HG03342 (cell line): ENCODE results near the gene C11orf68.

Experiments
- ATAC-seq: cut with Tn5 transposase; IDR thresholded peaks from one replicate; pipeline ENCODE4 v1.9.1; 2021; ENCODE audit warnings: mild to moderate bottlenecking, moderate library complexity; ENCODE audit not compliant: unreplicated experiment

C11orf68 gene

GRCh38 chr11:65872586-65873317 lies 46.1 kb downstream of the C11orf68 start, which contains the start of gene EFEMP2:
EFEMP2 (minus strand) TSS chr11:65872800; CDS start chr11:65872354, 446 bp downstream.
- no peak for ATAC-seq

DNA sequence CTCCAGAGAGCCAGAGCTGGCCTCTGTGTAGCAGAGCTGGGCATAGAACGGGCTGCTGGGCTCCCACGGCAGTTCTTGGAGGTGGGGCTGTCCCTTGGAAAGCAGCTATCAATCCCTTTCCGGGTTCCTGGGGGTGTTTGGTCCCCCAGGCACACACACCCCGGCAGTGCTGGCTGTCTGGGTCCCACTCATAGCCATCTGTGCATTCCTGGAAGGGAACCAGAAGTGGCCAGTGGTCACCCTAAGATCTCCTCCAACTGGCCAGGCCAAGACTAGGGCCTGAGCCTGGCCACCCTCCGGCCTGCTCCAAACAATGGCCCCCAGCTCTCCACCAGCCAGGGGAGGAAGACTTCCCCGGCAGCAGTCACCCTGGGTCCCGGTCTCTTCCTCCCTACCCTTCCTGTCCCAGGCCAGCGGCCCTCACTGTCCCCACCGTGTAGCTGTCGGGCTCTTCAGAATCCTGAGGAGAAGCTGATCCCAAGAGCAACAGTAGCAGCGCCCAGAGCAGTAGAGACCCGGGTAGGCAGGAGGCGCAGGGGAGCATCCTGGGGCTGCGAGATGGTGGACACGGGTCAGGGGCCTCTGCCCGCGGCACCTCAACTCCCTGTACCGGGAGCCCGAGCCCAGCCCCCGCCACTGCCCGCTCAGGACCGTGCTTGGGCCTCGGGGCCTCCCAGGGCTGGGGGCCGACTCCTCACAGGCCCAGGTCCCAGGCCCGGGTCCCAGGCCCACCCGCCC lies 46.9 kb downstream of the C11orf68 start:
- ATAC-seq, result no peak

GRCh38 chr11:65870706-65871681 lies 47.9 kb downstream of the C11orf68 start:
- no peak for ATAC-seq

GRCh38 chr11:65870307-65870658 lies 48.6 kb downstream of the C11orf68 start:
- no peak for ATAC-seq

DNA sequence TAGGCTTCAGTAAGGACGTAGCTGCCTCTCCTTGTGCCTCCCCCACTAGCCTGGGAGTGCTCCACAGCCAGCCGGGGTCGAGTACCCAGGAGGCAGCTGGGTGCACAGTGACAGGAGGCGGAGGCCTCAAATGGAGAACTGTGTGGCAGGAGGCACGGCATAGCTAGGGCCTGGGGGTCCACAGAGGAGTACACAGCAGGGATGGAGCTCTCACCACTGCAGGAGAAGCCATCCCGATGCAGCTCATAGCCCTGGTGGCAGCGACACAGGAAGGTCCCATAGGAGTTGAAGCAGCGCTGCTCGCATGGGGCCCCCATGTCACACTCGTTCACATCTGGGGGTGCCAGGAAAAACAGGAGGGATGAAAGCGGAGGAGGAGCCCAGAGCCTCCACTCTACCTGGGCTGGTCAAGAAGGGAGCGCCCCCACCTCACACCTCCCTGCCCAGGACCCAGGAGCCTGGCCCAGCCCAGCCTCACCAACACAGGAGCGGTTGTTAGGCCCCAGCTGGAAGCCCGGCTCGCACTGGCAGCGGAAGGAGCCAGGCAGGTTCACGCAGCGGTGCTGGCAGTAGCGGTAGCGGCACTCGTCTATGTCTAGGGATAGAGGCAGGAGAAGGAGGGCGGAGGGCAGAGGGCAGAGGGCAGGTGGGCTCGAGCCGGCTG lies 49.1 kb downstream of the C11orf68 start:
- ATAC-seq, result no peak

- no peak for ATAC-seq
Observed at GRCh38 chr11:65868907-65869306, 50.0 kb downstream of the C11orf68 start.

GRCh38 chr11:65868076-65868667 lies 50.7 kb downstream of the C11orf68 start:
- ATAC-seq, result no peak

DNA sequence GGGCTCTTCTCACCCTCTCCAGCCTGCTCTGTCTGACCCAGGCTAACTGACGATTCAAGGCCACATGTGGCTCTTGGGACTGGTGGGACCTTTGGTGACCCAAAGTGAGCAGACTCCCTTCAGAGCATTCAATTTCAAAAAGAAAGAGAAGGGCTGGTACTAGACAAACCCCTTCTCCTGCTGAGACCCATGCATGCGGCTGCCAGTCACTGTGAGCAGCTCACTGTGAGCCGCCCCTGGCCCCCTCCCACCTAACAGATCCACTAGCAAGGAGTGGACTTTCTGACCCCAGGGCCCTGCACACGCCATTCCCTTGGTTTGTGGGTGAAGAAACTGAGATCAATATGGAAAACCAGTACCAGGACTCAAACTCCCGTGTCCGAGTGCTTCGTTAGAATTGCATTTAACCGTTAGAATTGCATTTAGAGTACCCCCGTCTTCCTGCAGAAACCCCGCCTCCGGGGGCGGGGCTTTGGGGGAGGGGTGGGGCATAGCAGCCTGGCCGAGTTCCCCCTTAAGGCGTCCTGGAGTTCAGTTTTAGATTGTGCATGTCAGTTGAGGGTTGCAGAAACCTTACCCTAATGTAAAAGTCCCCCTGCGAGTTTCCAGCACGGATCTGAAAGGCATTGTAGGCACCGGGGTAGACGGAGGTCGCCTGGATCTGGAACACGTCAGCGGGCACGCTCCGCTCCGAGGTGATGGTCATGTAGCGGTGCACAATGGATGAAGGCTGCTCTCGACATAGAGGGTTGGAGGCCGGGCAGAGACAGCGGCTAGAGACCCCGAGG lies 51.4 kb downstream of the C11orf68 start:
- no peak for ATAC-seq
